ENCODE results near the gene MYB. TPM values are rescaled to one million over a fixed set of nuclear protein-coding genes. Genes with fewer than 3 reads are reported as not detected.

Gene MYB
- total and polyA plus RNA-seq, 2 donors (not counting 3 experiments of a cell fraction or from before 2014, with no cell fraction given), result 0.14 to 0.53 TPM

DNA sequence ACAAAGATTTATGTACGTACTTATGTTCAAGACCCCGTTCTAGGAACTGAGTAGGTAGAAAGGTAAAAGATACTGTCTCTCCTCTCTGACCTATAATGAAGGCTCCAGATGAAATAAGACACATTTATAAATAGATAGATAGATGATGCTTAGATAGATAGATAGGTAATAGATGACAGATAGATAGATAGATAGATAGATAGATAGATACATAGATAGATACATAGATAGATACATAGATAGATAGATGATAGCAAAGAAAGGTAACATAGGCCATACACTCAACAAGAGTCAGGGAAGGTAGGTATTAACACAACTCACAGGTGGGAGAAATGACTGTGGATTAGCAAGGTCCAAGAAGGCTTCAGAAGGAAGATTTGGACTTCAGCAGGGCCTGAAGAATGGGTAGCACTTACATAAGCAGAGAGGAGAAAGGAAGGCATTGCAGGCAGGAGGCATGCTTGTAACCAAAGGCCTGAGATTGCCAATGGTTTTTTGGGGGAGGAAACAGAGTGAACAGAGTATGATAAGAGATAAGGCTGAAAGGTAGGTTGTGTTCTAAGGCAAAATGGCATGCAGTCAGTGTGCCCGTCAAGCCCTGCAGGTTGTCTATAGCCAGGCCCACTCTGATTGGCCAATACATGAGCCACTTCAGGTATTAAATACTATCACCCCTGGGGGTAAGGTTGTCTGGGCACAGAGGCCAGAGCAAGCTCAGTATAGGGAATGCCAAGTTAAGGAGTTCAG lies 7.7 kb upstream of the MYB start:
- Histone ChIP-seq H3K4me2 (ENCODE audit: insufficient read depth, low read length) (no peak overlapping the region), H3K79me2 (ENCODE audit: control insufficient read depth, insufficient read depth, low read length) (no peaks in the 10 kb centered on the region), H3K27me3 (ENCODE audit: control insufficient read depth in 2 of 2, insufficient read depth in 2 of 2, low read length in 2 of 2) (peaks cover 0 to 9% of the 10 kb centered on the region in 2 experiments), H3K9ac (replicated peaks; ENCODE audit: extremely low read depth, insufficient read depth, low read length) (no peak overlapping the region), H3K36me3 (ENCODE audit: control insufficient read depth in 2 of 2, extremely low read depth in 1 of 2, insufficient read depth in 2 of 2, low read length in 2 of 2) (no peaks in the 10 kb centered on the region), H3K4me1 (ENCODE audit: control insufficient read depth, extremely low read depth, insufficient read depth, low read length) (no peaks in the 10 kb centered on the region), H4K20me1 (replicated peaks; ENCODE audit: control insufficient read depth, extremely low read depth, insufficient read depth, low read length) (no peaks in the 10 kb centered on the region), H3K4me3 (replicated peaks in 1 of 3; ENCODE audit: insufficient read depth in 1 of 3, low read depth in 1 of 3, low read length in 3 of 3) (no peak overlapping the region), H3K9me1 (replicated peaks; ENCODE audit: control insufficient read depth, extremely low read depth, insufficient read depth, low read length) (no peaks in the 10 kb centered on the region), H3K9me3 (replicated peaks; ENCODE audit: control insufficient read depth, insufficient read depth, low read length) (no peaks in the 10 kb centered on the region), H2AFZ (ENCODE audit: low read depth, low read length) (no peak overlapping the region), H3K27ac (ENCODE audit: insufficient read depth, low read depth, low read length) (no peak overlapping the region)
- FAIRE-seq (no peak), DNase-seq (ENCODE audit: low read depth, low spot score) (no peak)
- intact Hi-C loops (cut with micrococcal nuclease) (no loop called here), dilution Hi-C loops (cut with MboI; ENCODE audit: extremely low pct_ligation_motif_present, low sequenced_read_pairs) (no loop called here)
- POLR2A ChIA-PET, result no interaction called here
- CTCF ChIA-PET, result no interaction called here
- TF ChIP-seq POLR2A (IDR thresholded peaks at IDR 0.05; ENCODE audit: low read depth, low read length) (no peak), MYC (IDR thresholded peaks at IDR 0.05; ENCODE audit: low read depth, low read length) (no peak), POLR2AphosphoS5 (IDR thresholded peaks at IDR 0.05; ENCODE audit: insufficient read depth, low read depth, low read length) (no peak), JUN (IDR thresholded peaks at IDR 0.05; ENCODE audit: borderline replicate concordance, insufficient read depth, insufficient read length, low read depth) (no peak), FOS (IDR thresholded peaks at IDR 0.05; ENCODE audit: borderline replicate concordance, insufficient read depth, low read length) (no peak), GATA2 (IDR thresholded peaks at IDR 0.05; ENCODE audit: insufficient read depth, insufficient read length, low read depth, low read length) (no peak), EZH2 (IDR thresholded peaks at IDR 0.05; ENCODE audit: borderline replicate concordance, low read depth, low read length, severe bottlenecking) (no peak)
- TF ChIP-seq, protein P1, sequence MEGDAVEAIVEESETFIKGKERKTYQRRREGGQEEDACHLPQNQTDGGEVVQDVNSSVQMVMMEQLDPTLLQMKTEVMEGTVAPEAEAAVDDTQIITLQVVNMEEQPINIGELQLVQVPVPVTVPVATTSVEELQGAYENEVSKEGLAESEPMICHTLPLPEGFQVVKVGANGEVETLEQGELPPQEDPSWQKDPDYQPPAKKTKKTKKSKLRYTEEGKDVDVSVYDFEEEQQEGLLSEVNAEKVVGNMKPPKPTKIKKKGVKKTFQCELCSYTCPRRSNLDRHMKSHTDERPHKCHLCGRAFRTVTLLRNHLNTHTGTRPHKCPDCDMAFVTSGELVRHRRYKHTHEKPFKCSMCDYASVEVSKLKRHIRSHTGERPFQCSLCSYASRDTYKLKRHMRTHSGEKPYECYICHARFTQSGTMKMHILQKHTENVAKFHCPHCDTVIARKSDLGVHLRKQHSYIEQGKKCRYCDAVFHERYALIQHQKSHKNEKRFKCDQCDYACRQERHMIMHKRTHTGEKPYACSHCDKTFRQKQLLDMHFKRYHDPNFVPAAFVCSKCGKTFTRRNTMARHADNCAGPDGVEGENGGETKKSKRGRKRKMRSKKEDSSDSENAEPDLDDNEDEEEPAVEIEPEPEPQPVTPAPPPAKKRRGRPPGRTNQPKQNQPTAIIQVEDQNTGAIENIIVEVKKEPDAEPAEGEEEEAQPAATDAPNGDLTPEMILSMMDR (IDR thresholded peaks at IDR 0.05; ENCODE audit: extremely low read depth in 1 of 2, insufficient read depth in 1 of 2, low read depth in 1 of 2, low read length in 2 of 2), result no peak
- TF ChIP-seq, protein P2, sequence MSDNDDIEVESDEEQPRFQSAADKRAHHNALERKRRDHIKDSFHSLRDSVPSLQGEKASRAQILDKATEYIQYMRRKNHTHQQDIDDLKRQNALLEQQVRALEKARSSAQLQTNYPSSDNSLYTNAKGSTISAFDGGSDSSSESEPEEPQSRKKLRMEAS (IDR thresholded peaks at IDR 0.05; ENCODE audit: insufficient read depth, insufficient read length), result no peak
- no TSS peak for BruUV-seq (replicated peaks)

Measured in endothelial cell of umbilical vein (primary cell).